GM12872 (cell line): ENCODE results near the gene SMAD6.

Experiments
- TF ChIP-seq, protein P1 (sequence below): IDR thresholded peaks from 3 replicates; pipeline ENCODE4 v1.5.1; 2011; ENCODE audit warnings: low read depth, mild to moderate bottlenecking, low read length, moderate library complexity; ENCODE audit not compliant: insufficient read depth

SMAD6 gene

GRCh38 chr15:66723826-66724731, 22.0 kb downstream of the SMAD6 start:
- TF ChIP-seq, protein P1, sequence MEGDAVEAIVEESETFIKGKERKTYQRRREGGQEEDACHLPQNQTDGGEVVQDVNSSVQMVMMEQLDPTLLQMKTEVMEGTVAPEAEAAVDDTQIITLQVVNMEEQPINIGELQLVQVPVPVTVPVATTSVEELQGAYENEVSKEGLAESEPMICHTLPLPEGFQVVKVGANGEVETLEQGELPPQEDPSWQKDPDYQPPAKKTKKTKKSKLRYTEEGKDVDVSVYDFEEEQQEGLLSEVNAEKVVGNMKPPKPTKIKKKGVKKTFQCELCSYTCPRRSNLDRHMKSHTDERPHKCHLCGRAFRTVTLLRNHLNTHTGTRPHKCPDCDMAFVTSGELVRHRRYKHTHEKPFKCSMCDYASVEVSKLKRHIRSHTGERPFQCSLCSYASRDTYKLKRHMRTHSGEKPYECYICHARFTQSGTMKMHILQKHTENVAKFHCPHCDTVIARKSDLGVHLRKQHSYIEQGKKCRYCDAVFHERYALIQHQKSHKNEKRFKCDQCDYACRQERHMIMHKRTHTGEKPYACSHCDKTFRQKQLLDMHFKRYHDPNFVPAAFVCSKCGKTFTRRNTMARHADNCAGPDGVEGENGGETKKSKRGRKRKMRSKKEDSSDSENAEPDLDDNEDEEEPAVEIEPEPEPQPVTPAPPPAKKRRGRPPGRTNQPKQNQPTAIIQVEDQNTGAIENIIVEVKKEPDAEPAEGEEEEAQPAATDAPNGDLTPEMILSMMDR: no peak

DNA sequence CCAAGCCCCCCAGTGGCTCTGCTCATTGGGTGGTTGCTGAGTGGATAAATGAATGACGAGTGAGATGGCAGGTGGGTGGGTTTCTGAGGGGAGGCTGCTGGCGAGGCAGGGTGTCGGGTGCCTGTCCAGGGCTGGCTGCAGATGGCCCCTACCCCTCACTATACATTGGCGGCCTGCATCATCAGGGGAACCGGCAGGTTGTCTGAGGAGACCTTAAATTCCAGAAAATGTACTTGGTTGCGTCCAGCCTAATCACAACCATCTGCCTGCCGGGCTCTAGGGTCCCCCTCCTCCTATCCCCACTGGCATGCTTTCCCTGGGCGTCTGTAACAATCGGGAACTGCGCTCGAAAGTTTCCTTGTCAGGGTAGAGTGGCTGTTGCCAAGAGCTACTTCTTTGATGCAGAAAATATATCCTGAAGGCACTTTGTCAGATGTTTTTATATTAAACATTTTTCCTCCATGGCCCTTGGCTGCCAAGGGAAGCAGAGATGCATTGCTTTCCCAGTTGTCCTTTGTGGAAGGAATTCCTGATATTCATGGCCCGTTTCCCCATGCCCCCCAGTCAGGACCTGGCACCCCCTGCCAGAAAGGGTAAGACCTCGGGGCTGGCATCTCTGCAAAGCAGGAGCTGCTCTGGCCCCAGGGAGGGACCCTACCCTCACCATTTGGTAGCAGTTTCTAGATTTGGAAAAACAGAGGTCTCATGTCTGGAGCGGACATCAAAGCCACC, 22.9 kb downstream of the SMAD6 start:
- TF ChIP-seq, protein P1: no peak

- TF ChIP-seq, protein P1: no peak
Observed at GRCh38 chr15:66725464-66725785, 23.4 kb downstream of the SMAD6 start.

DNA sequence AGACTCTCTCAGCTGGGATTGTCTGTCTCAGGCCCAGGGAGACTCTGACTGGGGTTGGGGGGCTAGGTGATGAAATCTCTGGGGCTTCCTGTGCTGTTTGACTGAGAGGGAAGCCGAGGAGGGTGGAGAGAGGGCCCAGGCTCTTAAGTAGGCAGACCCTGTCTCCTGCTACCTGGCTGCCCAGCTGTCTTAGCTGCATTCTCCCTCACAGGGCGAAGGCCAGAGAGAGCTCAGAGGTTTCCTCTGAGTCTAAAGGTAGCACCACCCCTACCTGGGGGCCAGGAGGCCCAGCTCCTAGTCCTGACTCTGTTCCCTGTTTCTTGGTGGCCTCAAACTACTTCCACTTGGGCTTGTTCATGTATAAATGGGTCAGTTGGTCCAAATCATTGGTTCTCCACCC, 24.4 kb downstream of the SMAD6 start:
- TF ChIP-seq, protein P1: no peak

DNA sequence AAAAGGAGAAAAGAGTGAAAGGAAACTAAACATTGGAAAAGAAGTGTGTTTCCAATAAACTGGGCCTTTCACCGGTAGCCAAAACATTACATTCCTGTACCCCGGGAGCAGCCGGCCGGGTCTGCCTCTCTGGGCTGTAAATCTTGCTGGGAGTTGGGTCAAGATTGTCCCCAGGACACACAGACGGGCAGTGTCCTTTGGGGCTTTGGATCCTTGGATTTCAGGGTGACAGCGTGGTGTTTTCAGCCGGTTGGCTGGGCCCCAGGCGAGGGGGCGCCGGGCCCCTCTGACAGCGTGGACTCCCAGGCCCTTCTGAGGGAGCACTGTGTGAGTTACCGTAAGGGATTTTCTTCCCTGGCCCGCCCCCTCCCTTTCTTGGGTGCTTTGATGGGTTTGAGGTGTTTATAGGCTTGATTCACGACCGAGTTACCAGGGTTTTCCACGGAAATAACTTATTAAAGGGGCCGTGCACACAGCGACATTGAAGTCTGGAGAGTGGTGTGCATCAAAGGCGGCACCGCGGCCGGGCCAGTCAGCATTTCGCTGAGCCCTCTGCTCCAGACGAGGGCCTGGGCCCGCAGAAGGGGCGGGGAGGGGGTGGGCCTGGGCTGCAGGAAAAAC, 27.4 kb downstream of the SMAD6 start:
- TF ChIP-seq, protein P1: no peak

DNA sequence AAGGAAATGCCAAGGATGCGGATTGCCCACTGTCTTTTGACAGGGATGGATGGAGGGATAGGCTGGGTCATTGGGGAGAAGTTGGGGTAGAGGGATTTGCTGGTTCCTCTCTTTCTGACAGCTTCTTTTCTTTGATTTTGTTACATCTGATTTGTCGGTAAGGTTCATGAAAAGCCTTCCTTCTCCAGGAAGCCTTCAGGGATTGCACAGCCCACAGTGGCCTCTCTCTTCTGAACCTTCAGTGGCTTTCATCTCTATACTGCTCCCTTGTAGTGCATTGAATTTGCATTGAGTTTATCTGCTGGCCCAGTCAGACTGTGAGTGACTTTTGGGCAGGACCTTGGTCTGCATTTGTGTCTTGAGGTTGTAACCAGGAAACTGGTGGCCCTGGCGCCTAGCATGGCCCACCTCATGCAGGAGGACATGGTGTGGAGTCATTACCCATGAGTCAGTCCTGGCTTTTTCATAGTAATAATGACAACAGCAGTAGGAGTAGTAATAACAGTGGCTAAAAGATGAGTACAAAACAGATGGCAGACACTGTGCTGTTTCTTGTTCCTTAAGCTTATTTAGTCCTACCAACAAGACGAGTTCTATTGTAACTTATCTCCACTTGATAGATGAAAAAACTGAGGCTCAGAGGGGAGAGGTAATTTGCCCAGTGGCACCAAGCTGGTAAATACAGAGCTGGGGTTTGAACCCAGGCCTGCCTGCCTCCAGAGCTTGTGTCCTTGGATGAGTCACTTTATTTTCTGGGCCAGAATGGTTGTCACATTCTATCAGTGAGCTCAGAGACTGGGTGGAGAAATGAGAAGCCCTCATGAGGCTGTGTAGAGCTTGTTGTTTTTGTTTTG, 28.4 kb downstream of the SMAD6 start:
- TF ChIP-seq, protein P1: no peak

- TF ChIP-seq, protein P1: no peak
Observed at GRCh38 chr15:66733976-66734375, 31.9 kb downstream of the SMAD6 start.
